Cardiac atrium fibroblast (primary cell): ENCODE data around the gene MCM6. TPM values are rescaled to one million over a fixed set of nuclear protein-coding genes. Genes with fewer than 3 reads are reported as not detected.

Source experiments
- total RNA-seq: library from RNA; depleted of rRNA; stranded (reverse); fragments of >200 nt; gene quantifications from 2 replicates; pipeline ENCODE4 v1.2.3, GENCODE V29; 2015

The MCM6 gene
- 9.9 and 15.1 TPM in 2 replicates for total RNA-seq

DNA sequence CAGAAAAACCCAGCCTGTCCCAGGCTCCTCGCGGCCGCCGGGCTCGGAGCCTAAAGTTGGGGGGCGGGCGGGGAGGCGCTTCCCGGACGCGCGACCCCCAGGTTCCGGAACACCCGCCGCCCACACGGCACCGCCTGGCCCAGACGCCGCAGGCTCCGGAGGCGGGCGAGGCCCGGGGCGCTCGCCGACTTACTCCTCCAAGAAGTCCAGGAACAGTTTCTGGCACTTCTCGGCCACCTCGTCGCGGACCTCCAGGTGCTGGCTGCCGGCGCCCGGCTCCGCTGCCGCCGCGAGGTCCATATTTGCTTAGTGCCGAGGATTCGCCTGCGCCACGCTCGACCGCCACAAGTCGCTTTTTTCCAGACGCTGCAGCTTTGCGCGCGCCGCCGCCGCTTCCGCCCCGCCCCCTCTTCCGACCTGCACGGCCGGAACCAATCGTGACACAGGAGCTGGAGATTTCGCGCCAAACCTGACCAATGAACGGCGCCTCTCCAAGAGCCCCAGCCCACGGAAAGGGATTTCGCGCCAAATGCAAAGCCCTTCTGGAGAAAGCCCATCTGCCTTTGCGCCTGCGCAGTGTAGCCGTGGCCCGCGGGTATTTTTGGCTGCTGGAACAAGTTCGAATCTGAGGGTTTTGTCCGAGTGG is at the start of gene MCM6:
Gene MCM6, minus strand, starts transcription at position 378 of the 646 bp plus-strand sequence. Its CDS starts 78 bp downstream, at position 300.

DNA sequence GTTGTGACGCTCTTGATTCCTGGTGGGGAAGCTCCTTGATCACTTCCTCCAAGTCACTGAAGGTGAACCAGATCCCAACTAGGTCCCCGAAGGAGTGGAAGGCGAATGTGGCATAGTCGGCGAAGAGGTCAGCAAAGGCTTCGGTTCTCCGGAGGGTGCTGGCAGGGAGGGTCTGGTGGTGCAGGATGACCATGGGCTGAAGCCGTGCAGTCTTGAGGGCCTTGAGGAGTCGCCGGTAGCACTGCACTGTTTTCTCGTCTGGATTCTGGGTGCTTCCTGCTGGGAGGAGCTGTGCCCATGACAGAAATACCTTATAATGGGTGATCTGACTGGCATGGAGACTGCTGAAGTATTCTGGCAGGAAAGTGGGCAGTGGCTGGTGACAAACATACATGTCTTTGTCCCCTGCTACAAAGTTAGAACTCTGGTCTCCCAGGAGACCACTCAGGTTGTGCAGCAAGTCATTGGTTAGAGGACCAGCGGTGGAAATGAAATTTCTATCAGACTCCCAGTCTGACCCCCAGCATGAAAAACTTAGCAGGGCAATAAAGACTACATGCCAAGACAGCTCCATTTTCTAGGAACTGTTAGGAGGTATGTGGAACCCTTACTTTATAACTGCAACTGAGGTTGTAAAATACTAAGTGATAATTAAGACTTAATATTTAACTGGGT is 39.5 kb downstream of the MCM6 start, which contains the start of gene LCT:
Gene LCT, minus strand, starts transcription at position 589 of the 675 bp plus-strand sequence. Its CDS starts 15 bp downstream, at position 574.

Other genes starting within 250 kb of the MCM6 start
- gene UBXN4, start 134.6 kb downstream of the MCM6 start, total RNA-seq, result 40.0 and 40.6 TPM in 2 replicates
- gene LCT, start 39.3 kb downstream of the MCM6 start, total RNA-seq, result not detected in 2 replicates
- 80.5 and 83.6 TPM in 2 replicates for gene DARS1, start 109.2 kb upstream of the MCM6 start, total RNA-seq
- gene CXCR4, start 241.7 kb upstream of the MCM6 start, total RNA-seq, result 3.2 and 14.9 TPM in 2 replicates